Loucy (cell line): ENCODE results near the gene SNX14.

Source experiments
- CTCF ChIP-seq: fragments of 200-600 bp; sonication (generic); conservative IDR thresholded peaks from 2 replicates; pipeline ENCODE4 v1.5.1; 2014; ENCODE audit warnings: mild to moderate bottlenecking, antibody characterized with exemption, low read length
- EZH2phosphoT487 ChIP-seq: fragments of 200-600 bp; IDR thresholded peaks from 2 replicates; pipeline ENCODE4 v1.6.1; 2018; ENCODE audit warnings: antibody characterized with exemption, mild to moderate bottlenecking, moderate library complexity, borderline replicate concordance

- TF ChIP-seq CTCF (no peak), EZH2phosphoT487 (no peak)
Measured at GRCh38 chr6:85460921-85461797, 132.5 kb downstream of the SNX14 start.
